Central memory CD8-positive, alpha-beta T cell (primary cell): ENCODE measurements around the gene UBE2D2.
"Not testable (repeated sequence)": the region's sequence is repeated elsewhere in the genome, so short reads cannot be mapped to it uniquely, and the experiment has no call there.

Source experiments
- ATAC-seq: fragments of 150-1000 bp; cut with Tn5 transposase; replicated peaks from 2 replicates; pipeline ENCODE4 v1.10.0; 2022; ENCODE audit warnings: mild to moderate bottlenecking, moderate FRiP score, moderate number of reproducible peaks; ENCODE audit not compliant: poor library complexity, severe bottlenecking; ENCODE audit errors: extremely low read depth
- DNase-seq, 2 donors: peaks; one replicate each; pipeline ENCODE4 v3.0.0; 2021; ENCODE audit warnings: low spot score in 2 of 2
- H3K27ac Mint-ChIP-seq: one replicate; pipeline ENCODE4 v1.8.0; 2022; ENCODE audit warnings: low read depth, mild to moderate bottlenecking, moderate library complexity, mixed read lengths
- H3K27me3 Mint-ChIP-seq: one replicate; pipeline ENCODE4 v1.8.0; 2022; ENCODE audit warnings: mixed read lengths
- H3K36me3 Mint-ChIP-seq: one replicate; pipeline ENCODE4 v1.8.0; 2022; ENCODE audit warnings: mild to moderate bottlenecking, moderate library complexity, mixed read lengths; ENCODE audit not compliant: insufficient read depth
- H3K4me1 Mint-ChIP-seq: one replicate; pipeline ENCODE4 v1.8.0; 2022; ENCODE audit warnings: mixed read lengths
- H3K4me3 Mint-ChIP-seq: one replicate; pipeline ENCODE4 v1.8.0; 2022; ENCODE audit warnings: mild to moderate bottlenecking, moderate library complexity, mixed read lengths
- H3K9me3 Mint-ChIP-seq: one replicate; pipeline ENCODE4 v1.8.0; 2022; ENCODE audit warnings: mixed read lengths

UBE2D2 gene

DNA sequence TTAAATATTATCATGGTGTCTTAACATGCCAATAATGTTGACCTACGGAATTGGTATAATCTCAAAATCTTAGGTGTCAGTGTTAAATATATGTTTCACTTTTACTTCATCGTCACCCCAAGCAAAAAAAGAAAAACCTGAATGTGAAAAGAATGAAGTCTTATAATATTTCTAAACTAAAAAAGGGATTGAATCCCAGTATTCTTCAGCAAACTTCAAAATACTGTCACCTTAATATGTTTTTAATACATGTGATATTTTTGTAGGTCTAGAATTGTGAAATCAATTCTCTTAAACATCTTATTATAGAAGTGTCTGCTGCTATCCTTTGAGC is 14.1 kb downstream of the UBE2D2 start:
- peak overlapping the region; percentile 30 for H3K4me3 Mint-ChIP-seq
- H3K27me3 Mint-ChIP-seq = no peaks in the 10 kb centered on the region
- no peak for DNase-seq
- ATAC-seq = no peak
- H3K4me1 Mint-ChIP-seq = peaks cover 64% of the 10 kb centered on the region
- H3K36me3 Mint-ChIP-seq = peaks cover 23% of the 10 kb centered on the region
- H3K9me3 Mint-ChIP-seq = no peaks in the 10 kb centered on the region
- no peak overlapping the region for H3K27ac Mint-ChIP-seq

- H3K27ac Mint-ChIP-seq = no peak overlapping the region
- no peaks in the 10 kb centered on the region for H3K9me3 Mint-ChIP-seq
- H3K4me1 Mint-ChIP-seq = peaks cover 64% of the 10 kb centered on the region
- H3K27me3 Mint-ChIP-seq = no peaks in the 10 kb centered on the region
- no peak for ATAC-seq
- H3K4me3 Mint-ChIP-seq = peak overlapping the region; percentile 30
- DNase-seq = no peak
- H3K36me3 Mint-ChIP-seq = peaks cover 22% of the 10 kb centered on the region
These were observed 14.6 kb downstream of the UBE2D2 start for GRCh38 chr5:139575751-139576150.

DNA sequence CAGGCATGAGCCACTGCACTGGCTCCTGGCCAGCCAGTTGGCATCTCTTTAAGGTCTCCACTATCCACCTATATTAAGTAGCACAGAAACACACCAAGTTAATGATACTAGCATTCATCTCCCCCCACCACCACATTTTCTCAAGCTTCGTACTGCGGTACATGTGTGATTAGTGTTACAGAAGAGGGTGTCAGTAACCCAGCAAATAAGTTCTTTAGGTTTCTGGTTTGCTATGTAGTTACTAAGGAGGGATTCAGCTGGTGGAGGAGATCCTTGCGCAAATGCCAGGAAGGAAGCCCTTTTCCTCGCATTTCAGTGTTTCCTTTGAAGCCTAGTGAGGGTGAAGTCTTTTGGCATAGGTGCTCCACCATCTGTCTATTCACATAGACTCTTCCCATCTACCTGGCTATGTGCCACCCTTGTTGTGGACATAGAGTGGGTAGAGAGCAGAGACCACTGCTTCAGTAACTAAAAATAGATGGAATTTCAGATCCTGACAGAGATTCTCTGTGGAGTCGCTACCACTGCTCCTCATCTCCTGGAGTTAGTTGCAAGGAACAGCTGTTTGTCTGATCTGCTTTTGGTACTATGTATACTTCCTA is 16.7 kb downstream of the UBE2D2 start:
- H3K4me1 Mint-ChIP-seq = peaks cover 57% of the 10 kb centered on the region
- peaks cover 22% of the 10 kb centered on the region for H3K36me3 Mint-ChIP-seq
- no peak for DNase-seq
- H3K4me3 Mint-ChIP-seq = peak overlapping the region; percentile 45
- no peaks in the 10 kb centered on the region for H3K9me3 Mint-ChIP-seq
- H3K27ac Mint-ChIP-seq = peak overlapping the region; percentile 70
- peak; percentile 15 for ATAC-seq
- no peaks in the 10 kb centered on the region for H3K27me3 Mint-ChIP-seq

DNA sequence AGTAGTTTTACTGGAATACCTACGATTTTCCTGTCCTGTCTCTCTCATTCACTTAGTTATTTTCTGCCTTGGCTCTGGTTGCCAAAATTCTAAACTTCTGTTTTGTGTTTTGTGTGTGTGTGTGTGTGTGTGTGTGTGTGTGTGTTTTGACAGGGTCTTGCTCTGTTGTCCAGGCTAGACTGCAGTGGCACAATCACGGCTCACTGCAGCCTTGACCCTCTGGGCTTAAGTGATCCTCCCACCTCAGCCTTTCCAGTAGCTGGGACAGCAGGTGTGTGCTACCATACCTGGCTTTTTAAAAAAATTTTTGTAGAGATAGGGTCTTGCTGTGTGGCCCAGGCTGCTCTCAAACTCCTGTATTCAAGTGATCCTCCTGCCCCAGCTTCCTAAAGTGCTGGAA is 17.2 kb downstream of the UBE2D2 start:
- H3K9me3 Mint-ChIP-seq = no peaks in the 10 kb centered on the region
- H3K4me3 Mint-ChIP-seq = peak overlapping the region; percentile 23
- H3K27me3 Mint-ChIP-seq = no peaks in the 10 kb centered on the region
- ATAC-seq = no peak
- H3K27ac Mint-ChIP-seq = peak overlapping the region; percentile 32
- DNase-seq = no peak
- H3K4me1 Mint-ChIP-seq = peaks cover 57% of the 10 kb centered on the region
- peaks cover 20% of the 10 kb centered on the region for H3K36me3 Mint-ChIP-seq

GRCh38 chr5:139582181-139582580 is 21.0 kb downstream of the UBE2D2 start:
- Mint-ChIP-seq H3K4me1 (peaks cover 54% of the 10 kb centered on the region), H3K36me3 (peaks cover 25% of the 10 kb centered on the region)
- not testable (repeated sequence) for H3K27me3 Mint-ChIP-seq, H3K27ac Mint-ChIP-seq, DNase-seq, H3K4me3 Mint-ChIP-seq, ATAC-seq, H3K9me3 Mint-ChIP-seq

- Mint-ChIP-seq H3K27me3 (no peaks in the 10 kb centered on the region), H3K36me3 (peaks cover 20% of the 10 kb centered on the region), H3K9me3 (no peaks in the 10 kb centered on the region), H3K4me1 (peaks cover 47% of the 10 kb centered on the region), H3K27ac (peak overlapping the region; percentile 44), H3K4me3 (no peak overlapping the region)
- ATAC-seq = no peak
- DNase-seq = no peak
These were observed 23.0 kb downstream of the UBE2D2 start for GRCh38 chr5:139584137-139584536.

GRCh38 chr5:139588116-139588515 is 27.0 kb downstream of the UBE2D2 start:
- Mint-ChIP-seq H3K4me1 (peaks cover 58% of the 10 kb centered on the region), H3K36me3 (peaks cover 24% of the 10 kb centered on the region)
- not testable (repeated sequence) for H3K27ac Mint-ChIP-seq, ATAC-seq, H3K27me3 Mint-ChIP-seq, H3K4me3 Mint-ChIP-seq, DNase-seq, H3K9me3 Mint-ChIP-seq

- H3K4me1 Mint-ChIP-seq = peaks cover 51% of the 10 kb centered on the region
- no peak overlapping the region for H3K4me3 Mint-ChIP-seq
- no peak overlapping the region for H3K27ac Mint-ChIP-seq
- peaks cover 22% of the 10 kb centered on the region for H3K36me3 Mint-ChIP-seq
- ATAC-seq (no peak), DNase-seq (no peak)
- H3K9me3 Mint-ChIP-seq = no peaks in the 10 kb centered on the region
- no peaks in the 10 kb centered on the region for H3K27me3 Mint-ChIP-seq
These were observed 27.8 kb downstream of the UBE2D2 start for GRCh38 chr5:139588962-139589361.

- ATAC-seq = no peak
- no peaks in the 10 kb centered on the region for H3K9me3 Mint-ChIP-seq
- H3K36me3 Mint-ChIP-seq = peaks cover 14% of the 10 kb centered on the region
- DNase-seq = no peak
- H3K4me1 Mint-ChIP-seq = peaks cover 33% of the 10 kb centered on the region
- peak overlapping the region; percentile 88 for H3K27ac Mint-ChIP-seq
- no peaks in the 10 kb centered on the region for H3K27me3 Mint-ChIP-seq
- H3K4me3 Mint-ChIP-seq = peak overlapping the region; percentile 27
These were observed 31.1 kb downstream of the UBE2D2 start for GRCh38 chr5:139592289-139592688.

- DNase-seq, ATAC-seq, H3K9me3 Mint-ChIP-seq, H3K4me3 Mint-ChIP-seq, H3K27me3 Mint-ChIP-seq: not testable (repeated sequence)
- Mint-ChIP-seq H3K4me1 (peaks cover 28% of the 10 kb centered on the region), H3K36me3 (peaks cover 14% of the 10 kb centered on the region), H3K27ac (peak overlapping the region; percentile 88)
These were observed 31.9 kb downstream of the UBE2D2 start for GRCh38 chr5:139593076-139593475.

- Mint-ChIP-seq H3K36me3 (peaks cover 14% of the 10 kb centered on the region), H3K27ac (peak overlapping the region; percentile 76), H3K27me3 (no peaks in the 10 kb centered on the region), H3K4me1 (peaks cover 26% of the 10 kb centered on the region), H3K4me3 (no peak overlapping the region), H3K9me3 (no peaks in the 10 kb centered on the region)
- no peak for DNase-seq
- ATAC-seq = no peak
These were observed 32.7 kb downstream of the UBE2D2 start for GRCh38 chr5:139593716-139594319.

- Mint-ChIP-seq H3K27me3 (no peaks in the 10 kb centered on the region), H3K9me3 (no peaks in the 10 kb centered on the region), H3K36me3 (peaks cover 24% of the 10 kb centered on the region), H3K27ac (no peak overlapping the region), H3K4me1 (peaks cover 10% of the 10 kb centered on the region), H3K4me3 (no peak overlapping the region)
- DNase-seq (no peak), ATAC-seq (no peak)
These were observed 36.0 kb downstream of the UBE2D2 start for GRCh38 chr5:139597134-139597533.

DNA sequence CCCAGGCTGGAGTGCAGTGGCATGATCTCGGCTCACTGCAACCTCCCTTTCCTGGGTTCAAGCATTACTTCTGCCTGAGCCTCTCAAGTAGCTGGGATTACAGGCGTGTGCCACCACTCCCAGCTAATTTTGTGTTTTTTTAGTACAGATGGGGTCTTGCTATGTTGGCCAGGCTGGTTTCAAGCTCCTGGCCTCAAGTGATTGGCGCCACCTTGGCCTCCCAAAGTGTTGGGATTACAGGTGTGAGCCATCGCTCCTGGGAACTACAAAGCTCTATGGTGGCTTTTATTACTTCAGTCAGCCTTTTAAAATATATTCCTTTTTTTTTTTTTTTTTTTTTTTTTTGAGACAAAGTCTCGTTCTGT is 37.4 kb downstream of the UBE2D2 start:
- not testable (repeated sequence) for ATAC-seq, H3K4me3 Mint-ChIP-seq, H3K9me3 Mint-ChIP-seq, H3K27ac Mint-ChIP-seq, H3K27me3 Mint-ChIP-seq, H3K4me1 Mint-ChIP-seq, DNase-seq
- peaks cover 31% of the 10 kb centered on the region for H3K36me3 Mint-ChIP-seq
